Limb (tissue), 2 donors: Measurements from ENCODE around the gene IPP.
"Not testable (repeated sequence)": the region's sequence is repeated elsewhere in the genome, so short reads cannot be mapped to it uniquely, and the experiment has no call there.

Source experiments
- DNase-seq, 2 donors: peaks; one replicate each; pipeline ENCODE4 v3.0.0-alpha.2; 2016; ENCODE audit errors: extremely low spot score in 2 of 2

The IPP gene

GRCh38 chr1:45750298-45751038, at the start of gene IPP:
Gene IPP (minus strand): TSS chr1:45750653. CDS start chr1:45746411, 4,242 bp downstream.
- DNase-seq: peak; percentile 97

- no peak for DNase-seq
Measured at GRCh38 chr1:45796946-45797345, 46.5 kb upstream of the IPP start.

GRCh38 chr1:45796381-45796780, 45.9 kb upstream of the IPP start:
- DNase-seq: no peak

GRCh38 chr1:45793942-45794604, 43.6 kb upstream of the IPP start:
- DNase-seq: no peak

- DNase-seq: no peak
Measured at GRCh38 chr1:45792744-45793143, 42.3 kb upstream of the IPP start.

GRCh38 chr1:45789601-45790000, 39.1 kb upstream of the IPP start:
- DNase-seq: no peak

- no peak for DNase-seq
Measured at GRCh38 chr1:45787905-45788304, 37.5 kb upstream of the IPP start.

- DNase-seq: no peak
Measured at GRCh38 chr1:45785583-45785982, 35.1 kb upstream of the IPP start.

GRCh38 chr1:45775794-45776193, 25.3 kb upstream of the IPP start:
- DNase-seq: no peak

GRCh38 chr1:45772971-45773370, 22.5 kb upstream of the IPP start:
- DNase-seq: no peak

GRCh38 chr1:45769261-45769932, 18.9 kb upstream of the IPP start:
- DNase-seq: peak in 1 of 2 donors; percentile 46

GRCh38 chr1:45767035-45767434, 16.6 kb upstream of the IPP start:
- no peak for DNase-seq

- DNase-seq: no peak
Measured at GRCh38 chr1:45765999-45766792, 15.7 kb upstream of the IPP start.

GRCh38 chr1:45762291-45762690, 11.8 kb upstream of the IPP start:
- DNase-seq: no peak

GRCh38 chr1:45755697-45756096, 5.2 kb upstream of the IPP start:
- no peak for DNase-seq

GRCh38 chr1:45753248-45754037, 3.0 kb upstream of the IPP start:
- DNase-seq: no peak

- no peak for DNase-seq
Measured at GRCh38 chr1:45752441-45753052, 2.1 kb upstream of the IPP start.

GRCh38 chr1:45752014-45752413, 1.6 kb upstream of the IPP start:
- DNase-seq: no peak

GRCh38 chr1:45751039-45751838, 786 bp upstream of the IPP start:
- DNase-seq: not testable (repeated sequence)

- no peak for DNase-seq
Measured at GRCh38 chr1:45746922-45747321, 3.5 kb downstream of the IPP start.
